Globus pallidus (tissue), 1 donor: ENCODE results near the gene SH3RF3.

ENCODE experiments used
- DNase-seq: peaks from one replicate; pipeline ENCODE4 v3.0.0-alpha.2; 2015; ENCODE audit warnings: low spot score

Gene SH3RF3

DNA sequence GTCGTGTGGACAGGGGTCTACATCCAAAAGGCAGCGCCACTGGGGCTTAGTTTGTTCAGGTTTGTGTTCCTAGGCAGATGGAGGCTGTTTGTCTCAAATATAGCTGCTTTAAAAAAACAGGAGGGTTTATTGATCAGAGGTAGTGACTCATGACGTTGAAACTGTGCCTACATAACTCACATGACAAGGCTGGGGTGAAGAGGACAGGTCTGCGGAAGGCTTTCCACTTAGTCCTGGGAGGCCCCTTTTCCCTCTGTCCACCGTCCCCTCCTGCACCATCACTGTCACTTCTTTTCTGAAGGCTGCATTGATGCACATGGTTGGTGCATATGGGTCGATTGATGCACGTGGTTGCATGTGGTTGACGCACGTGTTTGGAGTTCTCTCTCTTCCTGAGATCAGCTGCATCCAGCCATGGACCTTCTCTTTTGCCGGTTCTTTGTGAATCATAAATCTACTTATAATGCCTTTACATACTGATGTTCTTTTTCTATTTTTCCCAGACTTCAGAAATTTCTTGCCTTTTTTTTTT lies 10.9 kb downstream of the SH3RF3 start:
- no peak for DNase-seq

DNA sequence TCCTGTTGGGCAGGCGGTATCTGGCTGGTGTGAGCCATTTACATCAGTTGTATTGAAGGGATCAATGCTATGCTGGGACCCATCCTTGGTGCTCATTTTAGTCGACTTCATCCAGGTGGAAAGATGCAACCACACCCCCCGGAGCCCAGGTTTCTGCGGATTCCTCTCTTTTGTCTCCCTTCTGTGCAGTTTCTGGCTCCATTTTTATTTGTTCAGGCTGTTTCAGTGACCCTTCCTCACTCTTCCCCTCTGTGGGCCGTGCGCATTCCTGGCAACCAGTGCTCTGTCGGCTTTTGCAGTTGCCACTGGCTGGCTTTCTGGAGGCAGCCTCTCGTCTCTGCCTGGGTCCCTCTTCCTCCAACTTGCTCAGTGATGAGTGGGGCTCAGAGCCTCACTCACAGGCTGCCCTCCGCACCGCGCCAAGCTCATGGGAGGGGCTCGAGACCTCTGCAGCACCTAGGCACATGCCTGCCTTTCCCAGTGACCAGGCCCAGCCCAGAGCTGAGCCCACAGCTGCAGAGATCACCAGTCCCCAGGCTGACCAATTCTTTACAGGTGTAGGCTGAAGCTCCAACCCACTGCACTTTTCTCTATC lies 12.1 kb downstream of the SH3RF3 start:
- DNase-seq: no peak

DNA sequence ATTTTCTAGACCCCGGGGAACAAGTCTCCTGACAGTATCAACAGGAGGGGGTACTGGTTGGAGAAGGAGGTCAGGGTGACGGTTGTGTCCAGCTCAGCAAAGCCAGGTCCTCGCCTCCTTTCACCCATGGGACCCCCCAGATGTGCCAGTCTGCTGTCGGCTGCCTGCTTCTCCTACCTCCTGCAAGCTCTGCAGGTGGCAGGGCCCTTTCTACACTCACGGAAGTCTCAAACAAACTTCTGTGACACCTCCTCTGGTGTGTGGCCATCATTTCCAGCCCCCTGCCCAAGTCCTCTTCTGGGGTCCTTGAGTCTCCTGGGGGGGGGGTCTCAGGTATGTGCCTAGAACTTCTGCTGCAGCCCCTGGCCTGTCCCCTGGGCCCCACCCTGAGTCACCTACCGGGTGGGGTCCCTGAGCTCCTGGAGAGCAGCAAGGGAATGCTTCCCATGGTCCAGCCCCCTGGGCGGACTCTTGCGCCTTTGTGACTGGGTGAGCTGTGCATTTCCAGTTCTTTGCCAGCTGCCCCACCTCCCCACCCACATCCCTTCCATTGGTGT lies 12.8 kb downstream of the SH3RF3 start:
- no peak for DNase-seq

DNA sequence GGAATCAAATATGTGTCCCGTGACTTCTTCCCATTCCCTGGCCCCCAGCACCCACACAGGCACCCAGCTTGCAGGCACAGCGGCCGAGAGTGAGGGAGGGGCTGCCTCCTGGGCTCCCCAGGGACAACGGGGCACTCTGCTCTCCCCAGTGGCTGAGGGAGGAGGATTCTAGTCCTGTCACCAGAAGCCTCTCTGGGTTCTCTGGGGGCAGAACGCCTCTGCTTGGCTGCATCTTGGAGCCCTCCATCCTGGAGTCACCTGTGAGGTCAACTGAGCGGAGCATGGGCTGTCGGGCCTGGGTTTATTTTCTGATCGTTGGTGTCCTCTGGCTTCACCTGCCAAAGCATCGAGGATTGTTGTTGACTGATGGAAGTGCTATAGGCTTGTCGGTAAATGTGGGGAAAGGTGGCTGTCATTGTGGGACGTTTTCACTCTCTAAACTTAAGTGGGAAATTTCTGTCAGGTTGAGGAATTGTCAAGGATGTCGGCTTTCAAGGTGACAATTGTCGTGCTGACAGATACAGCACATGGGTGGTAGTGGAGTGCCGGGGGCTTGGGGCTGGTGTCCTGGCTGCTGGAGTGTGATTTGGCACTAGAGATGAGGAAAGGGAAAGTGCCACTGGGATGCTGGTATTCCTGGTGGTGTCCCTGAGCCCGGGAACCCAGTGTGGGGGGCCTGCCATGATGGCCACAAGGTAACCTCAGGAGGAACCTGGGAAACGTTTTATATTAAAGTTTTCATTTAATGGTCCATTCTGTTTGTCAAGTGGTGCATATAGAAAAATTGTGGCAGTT lies 13.6 kb downstream of the SH3RF3 start:
- DNase-seq: no peak

DNA sequence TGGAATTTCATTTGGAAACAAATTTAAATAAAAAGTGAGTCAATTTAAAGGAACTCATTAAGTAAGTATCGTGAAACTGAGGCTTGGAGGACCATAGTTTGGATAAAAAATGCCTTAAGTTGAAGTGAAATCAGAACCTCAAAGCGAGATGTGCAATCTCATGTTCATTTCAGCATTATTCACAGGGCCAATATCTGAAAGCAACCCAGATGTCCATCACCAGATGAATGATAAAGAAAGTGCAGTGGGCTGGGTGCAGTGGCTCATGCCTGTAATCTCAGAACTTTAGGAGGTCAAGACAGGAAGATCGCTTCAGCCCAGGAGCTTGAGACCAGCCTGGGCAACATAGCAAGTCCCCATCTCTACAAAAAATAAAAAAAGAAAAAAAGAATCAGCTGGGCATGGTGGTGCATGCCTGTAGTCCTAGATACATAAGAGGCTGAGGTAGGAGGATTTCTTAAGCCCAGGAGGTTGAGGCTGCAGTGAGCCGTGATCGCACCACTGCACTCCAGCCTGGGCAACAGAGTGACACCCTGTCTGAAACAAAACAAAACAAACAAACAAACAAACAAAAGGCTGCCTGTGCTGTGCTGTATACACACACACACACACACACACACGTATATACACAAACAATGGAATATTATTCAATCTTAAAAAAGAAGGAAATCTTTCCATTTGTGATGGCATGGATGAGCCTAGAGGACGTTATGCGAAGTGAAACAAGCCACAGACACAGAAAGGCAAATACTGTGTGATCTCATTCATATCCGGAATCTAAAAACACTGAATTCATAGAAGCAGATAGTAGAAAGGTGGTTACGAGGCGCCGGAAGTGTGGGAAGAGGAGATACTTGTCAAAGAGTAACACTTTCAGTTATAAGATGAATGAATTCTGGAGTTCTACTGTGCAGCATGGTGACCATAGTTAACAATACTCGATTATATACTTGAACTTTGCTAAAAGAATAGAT lies 14.5 kb downstream of the SH3RF3 start:
- no peak for DNase-seq

GRCh38 chr2:109144271-109144670 lies 15.3 kb downstream of the SH3RF3 start:
- no peak for DNase-seq

DNA sequence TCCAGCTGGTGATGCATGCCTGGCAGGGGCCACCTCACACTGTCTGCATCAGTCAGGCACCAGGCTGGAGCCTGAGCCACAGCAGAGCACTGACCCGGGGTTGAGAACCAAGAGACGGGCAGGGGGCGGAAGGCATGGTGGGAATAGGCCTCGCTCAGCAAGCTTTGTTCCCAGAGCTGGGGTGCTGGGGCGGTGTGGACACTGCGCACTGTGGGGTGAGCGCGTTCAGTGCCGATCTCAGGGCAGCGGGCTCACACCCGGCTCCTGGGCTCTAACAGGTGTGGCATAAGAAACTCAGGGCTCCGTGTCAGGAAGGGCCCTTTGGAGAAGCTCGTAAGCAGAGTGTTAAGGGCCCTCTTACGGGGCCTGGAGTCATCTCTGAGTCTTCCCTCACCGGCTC lies 15.7 kb downstream of the SH3RF3 start:
- no peak for DNase-seq

DNA sequence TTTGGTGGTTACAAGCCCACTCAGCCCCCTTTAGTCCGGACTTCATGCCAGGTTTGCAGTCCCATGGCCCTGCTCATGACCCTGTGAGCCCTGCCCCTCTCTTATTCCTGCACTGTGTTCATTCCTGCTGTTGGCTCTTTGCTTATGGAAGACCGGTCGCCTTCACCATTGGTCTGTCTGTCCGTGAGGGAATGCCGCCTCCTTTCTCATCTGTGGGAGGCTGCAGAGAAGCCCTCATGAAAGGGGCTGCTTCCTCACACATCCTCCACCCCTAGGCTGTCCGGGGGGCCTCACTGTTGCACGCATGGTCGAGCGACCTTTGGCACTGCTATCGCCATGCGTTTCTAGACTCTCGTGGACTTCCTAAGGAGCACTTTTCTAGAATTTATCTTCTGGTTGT lies 16.3 kb downstream of the SH3RF3 start:
- DNase-seq: no peak

DNA sequence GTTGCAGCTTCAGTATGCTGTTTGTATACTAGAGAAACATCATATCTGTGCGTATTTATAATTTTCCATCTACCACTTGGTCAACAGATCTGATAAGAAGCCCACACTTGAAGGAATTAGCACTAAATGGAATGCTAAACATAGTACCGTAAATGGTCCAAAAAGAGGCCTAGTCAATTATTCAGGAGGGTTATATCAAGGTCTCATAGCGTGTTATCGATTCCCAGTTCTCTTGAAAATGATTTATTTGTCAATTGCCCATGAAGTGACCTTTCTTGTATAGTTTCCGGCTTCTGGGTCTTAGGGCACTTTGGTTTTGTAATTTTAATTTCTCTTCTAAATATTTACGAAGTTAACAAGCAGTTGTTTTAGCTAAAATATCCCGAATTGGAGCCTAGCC lies 18.4 kb downstream of the SH3RF3 start:
- no peak for DNase-seq

DNA sequence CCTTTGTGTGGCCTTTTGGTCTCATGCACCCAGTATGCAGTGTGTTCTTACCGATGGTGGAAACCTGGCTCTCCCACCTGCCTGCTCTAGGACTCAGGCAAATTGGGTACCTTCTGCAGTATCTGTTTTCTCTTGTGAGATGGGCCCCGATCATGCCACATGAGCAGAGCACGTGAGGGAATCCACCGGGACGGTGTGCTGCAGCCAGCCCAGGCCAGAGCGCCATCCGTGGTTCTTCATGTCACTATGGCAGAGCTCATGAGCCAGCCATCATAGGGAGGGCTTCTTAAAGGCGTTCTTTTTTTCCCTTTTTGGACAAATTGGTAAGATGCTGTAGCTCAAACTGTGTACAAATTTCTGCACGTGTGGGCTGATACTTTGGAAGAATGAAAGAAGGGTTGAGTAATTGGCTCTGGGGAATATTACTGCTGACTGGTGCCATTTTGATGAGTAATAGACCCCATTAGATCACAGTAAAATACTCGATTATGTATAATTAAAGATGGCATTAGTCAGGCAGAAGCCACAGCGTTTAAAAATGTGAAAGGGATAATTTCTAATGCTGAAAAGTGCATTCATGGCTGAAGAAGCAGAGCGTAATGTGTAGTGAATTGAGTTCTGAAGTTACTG lies 19.2 kb downstream of the SH3RF3 start:
- no peak for DNase-seq

GRCh38 chr2:109148991-109149645 lies 20.1 kb downstream of the SH3RF3 start:
- DNase-seq: no peak

GRCh38 chr2:109150559-109150958 lies 21.6 kb downstream of the SH3RF3 start:
- DNase-seq: no peak

DNA sequence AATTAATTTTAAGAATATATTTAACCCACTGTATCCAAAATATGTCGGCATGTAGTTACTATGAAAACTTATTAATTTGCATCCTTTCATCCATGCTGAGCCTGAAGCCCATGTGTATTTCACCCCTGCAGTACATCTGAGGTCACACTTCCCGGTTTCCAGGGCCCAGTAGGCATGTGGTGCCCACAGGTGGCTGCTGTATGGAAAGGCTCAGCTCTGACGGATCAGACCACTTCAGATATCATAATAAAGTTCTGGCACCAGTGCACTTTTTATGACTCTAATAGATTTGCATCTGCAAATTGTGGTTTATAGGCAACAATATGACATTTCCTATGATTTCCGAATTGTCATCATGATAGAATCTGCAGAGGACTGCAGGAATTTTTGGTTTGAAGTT lies 22.5 kb downstream of the SH3RF3 start:
- no peak for DNase-seq

GRCh38 chr2:109153005-109153784 lies 24.2 kb downstream of the SH3RF3 start:
- no peak for DNase-seq

DNA sequence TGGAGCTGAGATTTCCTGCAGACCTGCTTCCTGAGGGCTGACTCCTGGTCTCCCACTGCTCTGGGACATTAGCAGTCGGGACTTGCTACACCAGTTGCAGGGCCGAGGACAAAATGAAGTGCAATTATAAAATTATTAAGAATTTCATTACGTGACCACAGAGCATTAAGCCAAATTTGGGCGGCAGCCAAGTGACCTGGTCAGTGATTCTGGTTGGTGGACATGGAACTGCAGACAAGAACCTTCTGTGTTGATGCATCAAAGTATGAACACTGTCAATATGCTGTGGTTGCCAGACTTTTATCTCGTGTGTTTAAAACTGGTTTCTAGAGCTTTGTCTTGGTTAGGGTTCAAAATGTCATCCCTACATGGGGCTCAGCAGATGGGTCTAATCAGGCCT lies 24.8 kb downstream of the SH3RF3 start:
- DNase-seq: no peak

DNA sequence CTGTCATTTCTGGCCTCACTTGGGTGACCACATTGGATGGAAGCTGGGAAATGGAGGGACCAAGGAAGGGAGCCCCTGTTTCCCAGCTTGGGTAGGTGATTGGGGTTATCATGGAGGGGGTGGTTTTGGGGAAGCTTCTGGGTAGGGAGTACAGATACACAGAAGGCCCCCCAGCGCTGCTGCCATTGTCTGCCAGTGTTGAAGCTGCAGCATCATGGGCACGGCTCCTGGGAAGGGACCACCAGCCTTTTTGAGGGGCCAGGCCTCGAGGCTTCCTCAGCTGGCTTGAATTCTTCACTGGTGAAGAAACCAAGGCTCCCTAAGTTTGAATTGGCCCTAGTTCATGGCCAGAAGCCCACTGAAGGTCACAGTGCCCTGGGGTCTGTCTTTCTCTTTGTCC lies 25.2 kb downstream of the SH3RF3 start:
- no peak for DNase-seq

DNA sequence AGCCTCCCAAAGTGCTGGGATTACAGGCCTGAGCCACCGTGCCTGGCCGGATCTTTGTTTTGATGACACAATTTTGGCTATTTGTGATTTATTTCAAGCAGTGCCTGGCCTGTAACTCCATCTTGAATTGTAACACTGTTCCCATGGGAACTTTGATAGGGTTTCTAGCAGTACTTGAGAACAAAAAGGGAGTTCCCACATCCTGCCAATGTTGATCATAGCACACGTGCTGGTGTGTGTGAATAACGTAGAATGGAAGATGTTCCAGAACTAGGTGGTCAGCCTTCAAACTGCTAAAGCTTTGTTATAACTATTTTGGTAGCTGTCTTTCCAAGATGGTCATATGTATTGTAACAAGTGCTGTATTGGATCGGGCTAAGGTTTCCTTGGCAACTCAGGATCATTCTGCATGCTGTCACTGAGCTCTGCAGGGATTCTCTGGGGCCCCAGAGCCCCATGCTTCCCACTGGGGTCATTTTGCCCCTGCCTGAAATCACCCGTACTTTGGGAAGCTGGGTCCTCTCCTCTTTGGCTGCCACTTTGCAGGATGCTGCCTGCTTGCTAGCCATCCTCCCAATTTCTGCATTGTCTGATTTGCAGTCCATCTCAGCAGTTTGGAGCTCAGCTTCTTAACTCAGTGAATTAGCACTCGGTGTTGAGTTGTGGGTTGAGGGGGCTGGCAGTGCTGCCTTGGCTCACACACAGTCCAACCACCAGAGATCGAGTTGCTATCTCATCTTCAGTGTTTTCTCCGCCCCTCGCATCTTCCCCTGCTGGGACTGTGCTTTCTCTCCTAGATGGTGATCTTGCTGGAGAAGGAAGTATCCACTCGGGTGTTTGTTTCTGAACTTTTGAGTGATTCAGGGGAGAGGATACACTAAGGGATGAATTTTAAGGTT lies 26.8 kb downstream of the SH3RF3 start:
- no peak for DNase-seq

DNA sequence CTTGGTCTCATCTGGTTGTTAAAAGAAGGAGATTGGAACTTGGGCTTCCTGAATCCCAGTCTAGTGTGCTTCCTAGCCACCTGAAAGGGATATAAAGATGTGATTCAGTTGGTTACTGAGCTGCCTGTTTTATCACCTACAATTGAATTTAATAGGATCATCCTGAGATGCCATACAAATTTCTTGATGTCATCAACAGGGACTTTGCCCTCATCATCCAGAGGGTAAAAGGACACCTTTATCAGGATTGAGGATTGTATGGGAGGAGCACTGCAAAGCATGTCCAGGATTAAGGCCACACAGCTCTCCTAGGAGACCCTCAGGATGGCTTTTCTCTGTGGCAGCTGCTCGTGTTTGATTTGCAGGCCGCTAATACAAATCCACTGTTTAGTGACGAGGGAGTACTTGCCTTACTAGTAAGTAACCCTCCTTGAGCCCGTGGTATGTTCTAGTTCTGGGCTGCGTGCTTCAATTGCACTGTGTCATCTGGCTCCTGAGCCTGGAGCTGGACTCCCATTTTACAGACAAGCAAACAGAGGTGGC lies 28.6 kb downstream of the SH3RF3 start:
- DNase-seq: no peak

GRCh38 chr2:109158237-109158636 lies 29.2 kb downstream of the SH3RF3 start:
- no peak for DNase-seq
